SHP77 (cell line): ENCODE results near the gene CDC20B.
"Not testable (repeated sequence)": the region's sequence is repeated elsewhere in the genome, so short reads cannot be mapped to it uniquely, and the experiment has no call there.

Experiments
- DNase-seq, 2 experiments: peaks; one replicate each; lab custom pipeline; 2025; lab: John Stamatoyannopoulos, UW

CDC20B gene

DNA sequence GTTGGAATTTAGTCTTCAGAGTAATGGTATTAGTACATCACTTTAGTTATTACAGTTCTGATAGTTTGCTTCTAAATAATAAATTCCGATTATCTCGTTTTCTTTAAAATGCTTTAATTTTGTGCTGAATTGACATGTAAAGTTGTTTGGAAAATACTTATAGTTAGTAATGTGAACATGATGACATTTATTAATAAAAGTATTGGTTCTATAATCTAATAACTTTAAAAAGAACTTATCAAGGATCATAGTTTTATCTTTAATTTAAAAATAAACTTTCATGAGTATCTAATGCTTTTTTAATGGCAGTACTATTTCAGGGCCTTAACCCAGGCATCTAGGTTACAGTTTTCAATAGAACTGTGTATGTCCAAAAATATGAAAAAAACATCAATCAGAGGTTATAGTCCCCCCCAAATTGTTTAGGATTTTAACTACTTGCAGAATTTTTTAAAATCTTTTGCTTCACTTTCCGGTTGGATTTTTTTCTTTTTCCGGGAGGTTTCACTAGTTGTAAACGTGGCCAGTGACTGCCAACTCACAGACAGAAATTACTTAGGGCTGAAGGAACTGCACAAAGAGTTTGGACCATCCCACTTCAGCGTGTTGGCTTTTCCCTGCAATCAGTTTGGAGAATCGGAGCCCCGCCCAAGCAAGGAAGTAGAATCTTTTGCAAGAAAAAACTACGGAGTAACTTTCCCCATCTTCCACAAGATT lies 12.3 kb downstream of the CDC20B start:
- DNase-seq = no peak

- DNase-seq = peak; percentile 22 to 52
Measured at GRCh38 chr5:55159763-55160492, 13.0 kb downstream of the CDC20B start, which contains the start of gene GPX8. TSS of gene GPX8 (plus strand) at chr5:55160171. CDS start at chr5:55160193, 22 bp downstream.

GRCh38 chr5:55154873-55155272 lies 18.1 kb downstream of the CDC20B start:
- no peak for DNase-seq

DNA sequence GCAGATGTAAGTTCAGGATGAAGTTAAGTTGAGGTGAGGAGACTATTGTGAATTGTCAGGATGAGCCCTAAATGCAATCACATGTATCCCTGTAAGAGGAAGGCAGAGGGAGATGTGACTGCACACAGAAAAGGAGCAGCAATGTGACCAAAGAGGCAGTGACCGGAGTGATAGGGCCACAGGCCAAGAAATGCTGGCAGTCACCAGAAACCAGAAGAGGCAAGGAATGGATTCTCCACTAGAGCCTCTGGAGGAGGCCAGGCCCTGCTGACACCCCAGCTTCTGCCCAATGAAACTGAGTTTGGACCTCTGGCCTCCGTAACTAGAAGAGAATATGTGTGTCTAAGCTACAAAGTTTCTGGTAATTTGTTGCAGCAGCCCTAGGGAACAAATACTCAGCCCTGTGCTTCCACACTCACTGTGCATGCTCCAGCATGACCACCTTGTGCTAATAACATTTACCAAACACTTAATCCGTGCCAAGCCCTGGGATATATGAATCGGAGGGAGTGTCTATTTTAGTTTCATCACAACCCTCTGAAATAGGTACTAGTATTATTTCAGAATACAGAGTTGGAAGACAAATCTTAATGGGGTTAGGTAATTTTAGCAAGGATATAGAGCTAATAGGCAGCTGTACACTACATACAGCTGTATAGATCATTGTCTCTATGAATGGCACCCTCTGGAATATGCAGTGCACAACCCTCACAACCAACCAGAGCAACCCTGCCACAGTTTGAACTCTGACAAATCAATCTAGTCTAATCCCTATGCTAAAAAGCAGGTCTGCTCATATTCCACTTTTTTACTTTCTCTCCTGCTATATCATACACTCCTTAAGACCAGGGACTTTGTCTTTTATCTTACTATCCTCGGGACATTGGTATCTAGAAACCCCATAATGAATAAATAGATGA lies 20.8 kb downstream of the CDC20B start:
- DNase-seq = no peak

DNA sequence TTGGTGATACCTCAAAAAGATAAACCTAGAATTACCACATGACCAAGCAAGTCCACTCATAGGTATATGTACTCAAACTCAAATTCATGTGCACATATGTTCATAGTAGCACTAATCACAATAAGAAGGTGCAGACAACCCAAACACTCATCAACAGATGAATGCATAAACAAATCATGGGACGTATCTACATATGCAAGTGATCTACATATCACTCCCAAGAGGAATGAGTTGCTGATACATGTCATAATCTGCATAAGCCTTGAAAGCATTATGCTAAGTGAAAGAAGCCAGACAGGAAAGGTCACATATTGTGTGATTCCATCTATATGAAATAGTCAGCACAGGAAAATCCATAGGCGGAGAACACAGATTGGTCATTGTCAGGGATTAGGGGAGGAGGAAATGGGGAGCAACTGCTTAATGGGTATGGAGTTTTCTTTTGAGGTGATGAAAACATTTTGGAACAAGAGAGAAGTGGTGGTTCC lies 23.6 kb downstream of the CDC20B start:
- DNase-seq = no peak

DNA sequence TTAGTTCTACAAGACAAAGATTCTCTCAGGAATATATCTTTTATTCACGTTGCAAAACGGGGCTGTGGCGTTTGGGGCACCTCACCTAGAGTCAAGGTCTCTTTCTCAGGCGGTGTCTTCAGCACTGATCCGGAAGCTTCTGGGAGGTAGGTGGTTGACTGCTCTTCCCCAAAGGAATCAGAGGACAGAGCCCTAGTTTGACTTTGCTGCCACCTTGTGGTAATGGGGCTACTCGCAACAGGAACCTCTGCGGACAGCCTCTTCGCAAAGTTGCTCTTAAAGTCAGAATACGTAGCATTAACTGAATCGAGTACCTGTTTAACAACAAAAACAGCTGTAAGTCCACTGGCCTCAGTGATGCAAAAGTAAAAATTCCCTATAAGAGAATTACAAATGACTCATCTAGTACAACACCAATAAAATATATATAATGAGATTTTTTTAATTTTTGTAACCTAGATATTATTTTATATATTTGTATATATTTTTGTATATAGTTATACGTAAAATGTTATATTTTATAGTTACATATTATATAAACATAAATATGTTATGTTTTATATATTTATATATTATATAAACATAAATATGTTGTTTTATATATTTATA lies 26.3 kb downstream of the CDC20B start:
- peak; percentile 70 to 80 for DNase-seq

DNA sequence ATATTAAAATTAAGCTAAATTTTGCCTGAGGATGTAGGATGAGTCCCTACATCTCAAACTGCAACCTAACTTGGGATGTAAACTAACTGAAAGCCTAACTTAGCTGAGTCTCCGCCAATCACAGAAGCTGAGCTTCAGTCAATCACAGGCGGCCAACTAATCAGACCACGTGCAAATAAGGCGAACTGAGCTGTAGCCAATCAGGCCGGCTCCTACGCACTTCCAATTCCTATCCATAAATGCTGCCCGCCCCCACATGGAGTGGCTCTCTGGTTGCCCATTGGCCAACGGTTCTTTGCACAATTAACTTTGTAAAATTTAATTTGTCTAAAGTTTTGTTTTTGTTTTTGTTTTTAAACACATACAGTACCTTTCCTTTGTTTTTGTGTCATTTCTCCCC lies 26.9 kb downstream of the CDC20B start:
- no peak for DNase-seq

DNA sequence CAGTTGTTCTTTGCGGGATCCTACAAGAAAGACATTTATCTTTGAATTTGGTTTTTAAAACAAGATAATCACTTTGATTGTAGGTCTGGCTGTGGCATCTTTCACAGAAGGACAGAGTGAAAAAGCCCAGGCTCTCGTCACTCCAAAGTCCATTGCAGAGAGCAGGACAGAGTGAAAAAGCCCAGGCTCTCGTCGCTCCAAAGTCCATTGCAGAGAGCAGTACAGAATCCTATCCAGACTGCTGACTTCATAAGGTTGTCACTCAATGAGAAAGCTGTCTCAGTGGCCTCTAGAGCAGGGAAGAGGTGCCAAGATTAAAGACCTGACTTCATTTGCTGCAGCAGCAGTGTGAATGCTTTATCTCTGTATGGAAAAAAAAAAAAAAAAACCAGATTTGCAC lies 29.4 kb downstream of the CDC20B start:
- DNase-seq = no peak

- no peak for DNase-seq
Measured at GRCh38 chr5:55141945-55142690, 30.9 kb downstream of the CDC20B start.

- DNase-seq = peak in 1 of 2 experiments; percentile 12
Measured at GRCh38 chr5:55140908-55141665, 31.9 kb downstream of the CDC20B start.

GRCh38 chr5:55136521-55136920 lies 36.5 kb downstream of the CDC20B start:
- no peak for DNase-seq

- DNase-seq = no peak
Measured at GRCh38 chr5:55134053-55134722, 38.8 kb downstream of the CDC20B start.

DNA sequence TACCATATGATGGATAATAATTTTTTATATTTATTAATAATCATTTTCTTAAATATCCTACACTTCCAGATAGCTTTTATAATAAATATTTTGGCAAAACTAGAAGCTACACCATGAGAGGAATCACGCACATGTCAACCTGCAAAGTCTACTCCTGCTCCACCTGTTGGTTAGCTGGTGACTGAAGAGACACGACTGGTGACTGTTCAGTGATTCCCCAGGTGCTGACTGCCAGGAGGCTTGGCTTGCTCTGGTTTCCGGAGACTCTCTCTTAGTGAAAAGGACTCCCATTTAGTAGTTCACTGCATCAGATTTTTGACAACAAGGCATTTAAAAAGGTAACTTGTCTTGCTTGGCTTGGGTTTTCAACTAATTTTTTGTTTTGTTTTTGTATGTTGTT lies 49.6 kb downstream of the CDC20B start:
- DNase-seq = no peak

DNA sequence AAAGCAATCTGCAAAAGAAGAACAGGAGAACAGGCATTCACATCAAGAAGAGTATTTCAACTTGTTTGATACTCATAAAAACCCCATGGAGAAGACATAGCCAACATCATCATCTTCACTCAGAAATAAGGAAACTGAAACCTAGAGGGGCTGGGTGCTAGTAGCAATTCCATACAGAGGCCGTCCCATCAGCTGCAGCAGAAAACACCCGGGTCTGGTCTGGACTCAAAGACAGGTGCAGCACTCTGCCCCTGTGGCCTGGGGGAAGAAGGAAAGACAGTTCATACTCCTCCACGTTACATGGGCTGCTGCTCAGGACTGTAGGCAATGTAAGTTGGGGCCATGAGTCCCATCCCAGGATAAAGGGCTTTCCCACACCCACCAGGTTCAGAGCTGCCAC lies 58.9 kb downstream of the CDC20B start:
- DNase-seq = no peak

GRCh38 chr5:55113327-55113726 lies 59.6 kb downstream of the CDC20B start:
- DNase-seq = no peak

DNA sequence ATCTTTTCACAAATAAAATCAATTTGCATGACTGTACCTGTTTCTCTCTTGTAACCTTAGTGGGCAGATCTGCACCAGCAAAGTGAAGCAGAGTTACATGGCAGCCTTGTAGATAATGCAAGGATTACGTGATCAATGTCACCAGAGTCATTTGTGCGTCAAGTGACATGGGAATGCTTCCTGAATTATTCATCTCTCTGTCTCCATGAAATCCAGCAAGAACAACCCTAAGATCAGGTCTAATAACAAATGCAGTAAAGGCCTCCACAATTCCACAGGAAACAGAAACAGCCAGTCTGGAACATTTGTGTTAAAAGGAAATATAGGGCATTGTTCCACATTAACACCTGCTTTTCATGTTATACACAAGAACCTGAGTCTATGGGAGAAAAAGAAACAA lies 62.8 kb downstream of the CDC20B start:
- no peak for DNase-seq

DNA sequence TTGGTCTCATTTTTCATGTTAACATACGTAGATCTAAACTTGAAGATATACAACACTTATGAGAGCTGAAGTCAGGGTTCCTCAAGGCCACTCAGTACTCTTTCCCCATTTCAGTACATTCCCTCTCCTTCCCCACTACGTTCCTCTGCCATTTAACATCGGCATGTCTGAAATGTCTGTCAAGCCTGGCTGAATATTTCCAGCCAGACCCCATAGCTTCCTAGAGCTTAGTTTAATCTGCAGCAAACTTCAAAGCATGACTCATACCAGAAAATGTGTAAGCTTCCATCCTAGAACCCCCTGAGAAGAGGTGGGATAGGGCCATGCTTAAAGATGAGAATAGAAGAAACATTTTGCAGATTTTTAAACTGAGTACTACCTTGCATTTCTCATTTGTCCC lies 64.3 kb downstream of the CDC20B start:
- DNase-seq = no peak

DNA sequence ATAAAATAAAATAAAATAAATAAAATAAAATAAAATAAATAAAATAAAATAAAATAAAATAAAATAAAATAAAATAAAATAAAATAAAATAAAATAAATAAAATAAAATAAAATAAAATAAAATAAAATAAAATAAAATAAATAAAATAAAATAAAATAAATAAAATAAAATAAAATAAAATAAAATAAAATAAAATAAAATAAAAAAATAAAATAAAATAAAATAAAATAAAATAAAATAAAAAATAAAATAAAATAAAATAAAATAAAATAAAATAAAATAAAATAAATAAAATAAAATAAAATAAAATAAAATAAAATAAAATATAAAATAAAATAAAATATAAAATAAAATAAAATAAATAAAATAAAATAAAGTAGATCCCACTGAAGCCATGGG lies 67.0 kb downstream of the CDC20B start:
- DNase-seq = not testable (repeated sequence)

DNA sequence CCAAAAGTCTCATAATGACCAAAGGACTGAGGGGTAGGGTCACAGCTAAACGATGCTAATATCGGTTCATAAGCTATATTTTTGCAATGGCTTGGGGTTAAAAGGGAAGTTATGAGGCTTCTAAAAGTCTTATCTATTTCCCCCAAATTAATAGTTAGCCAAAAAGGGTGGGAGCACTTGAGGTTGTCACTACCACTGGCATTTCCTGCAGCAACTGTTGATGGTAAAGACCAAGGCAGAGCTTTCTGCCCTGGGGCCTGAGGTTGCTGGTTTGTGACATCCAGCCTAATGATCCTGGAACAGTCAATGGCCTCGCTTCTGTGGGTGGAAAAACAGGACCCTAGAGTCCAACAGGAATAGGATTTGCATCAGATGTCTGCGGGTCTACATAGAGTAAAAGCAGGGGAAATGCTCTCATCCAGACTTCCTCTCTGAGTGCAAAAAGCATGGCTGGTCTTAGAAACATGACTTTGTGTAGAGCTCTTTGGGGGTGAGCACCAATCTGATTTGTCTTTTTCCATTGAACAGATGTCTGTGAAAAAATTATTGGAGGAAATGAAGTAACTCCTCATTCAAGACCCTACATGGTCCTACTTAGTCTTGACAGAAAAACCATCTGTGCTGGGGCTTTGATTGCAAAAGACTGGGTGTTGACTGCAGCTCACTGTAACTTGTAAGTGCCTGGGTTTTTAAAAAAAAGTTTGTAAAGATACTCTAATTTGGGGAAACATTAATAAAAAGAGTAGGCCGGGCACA lies 67.9 kb downstream of the CDC20B start:
- no peak for DNase-seq
